HG02763 (cell line): ENCODE data around the gene ERC1.
A peak's percentile ranks its signal among the peaks of the same experiment; 100 is the strongest.

Experiments used
- ATAC-seq: cut with Tn5 transposase; IDR thresholded peaks from one replicate; pipeline ENCODE4 v1.9.1; 2021; ENCODE audit warnings: mild to moderate bottlenecking, moderate library complexity; ENCODE audit not compliant: unreplicated experiment

The ERC1 gene

GRCh38 chr12:990661-991349, at the start of gene ERC1:
TSS of gene ERC1 (plus strand) at chr12:991223. CDS start at chr12:1027904, 36,681 bp downstream.
- peak; percentile 92 for ATAC-seq

- ATAC-seq = no peak
These were observed 48.0 kb upstream of the ERC1 start for GRCh38 chr12:943051-943450.

- ATAC-seq = no peak
These were observed 46.8 kb upstream of the ERC1 start for GRCh38 chr12:944211-944610.

GRCh38 chr12:946212-946611, 44.8 kb upstream of the ERC1 start:
- ATAC-seq = no peak

GRCh38 chr12:946631-947030, 44.4 kb upstream of the ERC1 start:
- ATAC-seq = no peak

GRCh38 chr12:948238-948637, 42.8 kb upstream of the ERC1 start:
- ATAC-seq = no peak

GRCh38 chr12:949453-950191, 41.4 kb upstream of the ERC1 start, which contains the start of gene RAD52:
TSS of gene RAD52 (minus strand) at chr12:949694. CDS start at chr12:933058, 16,636 bp downstream.
- ATAC-seq = peak; percentile 87

- ATAC-seq = no peak
These were observed 39.8 kb upstream of the ERC1 start for GRCh38 chr12:951176-951575.

GRCh38 chr12:953776-954175, 37.2 kb upstream of the ERC1 start:
- ATAC-seq = no peak

- no peak for ATAC-seq
These were observed 36.3 kb upstream of the ERC1 start for GRCh38 chr12:954741-955140.

GRCh38 chr12:955939-956338, 35.1 kb upstream of the ERC1 start:
- no peak for ATAC-seq

GRCh38 chr12:958588-959123, 32.4 kb upstream of the ERC1 start:
- no peak for ATAC-seq

GRCh38 chr12:966724-967123, 24.3 kb upstream of the ERC1 start:
- no peak for ATAC-seq

- no peak for ATAC-seq
These were observed 23.4 kb upstream of the ERC1 start for GRCh38 chr12:967641-968040.

GRCh38 chr12:968545-968944, 22.5 kb upstream of the ERC1 start:
- no peak for ATAC-seq

- ATAC-seq = no peak
These were observed 21.2 kb upstream of the ERC1 start for GRCh38 chr12:969821-970220.

GRCh38 chr12:971991-972390, 19.0 kb upstream of the ERC1 start:
- ATAC-seq = no peak

GRCh38 chr12:974271-974862, 16.7 kb upstream of the ERC1 start:
- ATAC-seq = no peak

GRCh38 chr12:976644-977043, 14.4 kb upstream of the ERC1 start:
- no peak for ATAC-seq

- ATAC-seq = no peak
These were observed 13.9 kb upstream of the ERC1 start for GRCh38 chr12:977156-977555.

GRCh38 chr12:979349-979748, 11.7 kb upstream of the ERC1 start:
- no peak for ATAC-seq
